CD4-positive, alpha-beta T cell treated with Interleukin-17A for 1 hour (primary cell): ENCODE results near the gene PPP1R9B.

Experiments used
- DNase-seq: peaks from one replicate; pipeline ENCODE4 v3.0.0-alpha.2; 2020

Gene PPP1R9B

DNA sequence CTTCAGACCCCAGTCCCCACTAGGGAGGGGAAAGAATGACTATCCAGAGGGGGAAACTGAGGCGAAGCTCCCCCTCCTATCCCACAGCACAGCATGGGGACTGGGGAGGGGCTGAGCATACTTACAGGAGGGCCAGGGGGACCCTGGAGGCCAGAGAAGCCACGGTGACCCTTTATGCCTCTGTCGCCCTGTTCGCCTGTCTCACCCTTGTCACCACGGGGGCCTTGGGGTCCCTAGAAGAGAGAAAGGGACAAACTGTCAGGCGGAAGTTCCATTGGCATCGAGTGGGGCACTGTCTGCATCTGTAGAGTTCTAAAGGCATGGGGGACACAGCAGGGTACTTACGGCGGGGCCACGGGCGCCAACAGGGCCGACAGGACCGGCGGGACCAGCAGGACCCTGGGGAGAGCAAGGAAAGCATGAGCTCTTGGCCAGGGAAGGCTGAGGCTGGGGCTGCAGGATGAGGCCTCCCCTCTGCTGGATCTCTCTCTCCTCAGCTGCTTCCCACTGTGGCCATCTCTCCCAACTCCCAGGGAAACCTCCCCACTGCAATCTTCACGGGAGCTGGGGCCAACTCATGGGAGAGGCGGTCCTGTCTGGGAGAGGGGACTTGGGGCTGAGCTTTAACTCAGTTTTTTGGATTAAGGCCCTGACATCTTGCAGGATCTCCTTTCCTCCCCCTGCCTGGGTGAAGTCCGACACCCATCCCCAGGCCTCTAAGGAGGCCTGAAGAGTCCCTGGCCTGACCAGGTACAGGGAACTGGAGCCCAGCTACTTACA, 37.5 kb upstream of the PPP1R9B start:
- no peak for DNase-seq

DNA sequence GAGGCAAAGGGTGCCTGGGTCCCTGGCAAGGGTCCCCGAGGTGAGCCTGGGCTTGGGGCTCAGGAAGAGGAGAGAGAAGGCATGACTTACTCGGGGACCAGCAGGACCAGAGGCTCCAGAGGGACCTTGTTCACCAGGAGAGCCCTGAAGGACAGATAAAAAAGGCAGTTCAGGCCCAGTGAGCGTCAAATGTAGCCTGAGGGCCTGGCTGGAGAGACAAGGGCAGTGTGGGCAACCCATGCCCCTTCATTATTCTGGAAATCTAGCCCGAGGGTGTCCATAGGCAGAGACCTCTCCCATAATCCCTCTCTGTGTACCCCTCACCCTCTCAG, 36.9 kb upstream of the PPP1R9B start:
- DNase-seq, result no peak

DNA sequence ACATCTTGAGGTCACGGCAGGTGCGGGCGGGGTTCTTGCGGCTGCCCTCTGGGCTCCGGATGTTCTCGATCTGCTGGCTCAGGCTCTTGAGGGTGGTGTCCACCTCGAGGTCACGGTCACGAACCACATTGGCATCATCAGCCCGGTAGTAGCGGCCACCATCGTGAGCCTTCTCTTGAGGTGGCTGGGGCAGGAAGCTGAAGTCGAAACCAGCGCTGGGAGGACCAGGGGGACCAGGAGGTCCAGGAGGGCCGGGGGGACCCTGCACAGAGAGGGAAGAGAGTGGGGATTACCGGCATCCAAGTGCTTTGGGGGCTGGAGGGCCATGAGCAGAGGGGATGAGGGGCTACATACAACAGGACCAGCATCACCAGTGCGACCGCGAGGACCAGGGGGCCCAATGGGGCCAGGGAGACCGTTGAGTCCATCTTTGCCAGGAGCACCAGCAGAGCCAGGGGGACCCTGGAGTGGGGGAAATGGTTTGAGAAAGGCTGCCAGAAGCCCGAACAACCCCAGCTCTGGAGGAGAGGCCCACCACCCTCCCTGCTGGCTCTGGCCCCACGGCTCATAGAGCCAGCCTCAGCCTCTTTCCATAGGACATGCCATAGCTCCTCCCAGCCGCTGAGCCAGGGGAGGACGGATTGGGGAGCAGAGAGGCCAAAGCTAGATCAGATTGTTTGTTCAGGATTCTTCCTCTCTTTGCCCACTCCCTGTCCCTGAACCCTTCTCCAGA, 36.4 kb upstream of the PPP1R9B start:
- no peak for DNase-seq

DNA sequence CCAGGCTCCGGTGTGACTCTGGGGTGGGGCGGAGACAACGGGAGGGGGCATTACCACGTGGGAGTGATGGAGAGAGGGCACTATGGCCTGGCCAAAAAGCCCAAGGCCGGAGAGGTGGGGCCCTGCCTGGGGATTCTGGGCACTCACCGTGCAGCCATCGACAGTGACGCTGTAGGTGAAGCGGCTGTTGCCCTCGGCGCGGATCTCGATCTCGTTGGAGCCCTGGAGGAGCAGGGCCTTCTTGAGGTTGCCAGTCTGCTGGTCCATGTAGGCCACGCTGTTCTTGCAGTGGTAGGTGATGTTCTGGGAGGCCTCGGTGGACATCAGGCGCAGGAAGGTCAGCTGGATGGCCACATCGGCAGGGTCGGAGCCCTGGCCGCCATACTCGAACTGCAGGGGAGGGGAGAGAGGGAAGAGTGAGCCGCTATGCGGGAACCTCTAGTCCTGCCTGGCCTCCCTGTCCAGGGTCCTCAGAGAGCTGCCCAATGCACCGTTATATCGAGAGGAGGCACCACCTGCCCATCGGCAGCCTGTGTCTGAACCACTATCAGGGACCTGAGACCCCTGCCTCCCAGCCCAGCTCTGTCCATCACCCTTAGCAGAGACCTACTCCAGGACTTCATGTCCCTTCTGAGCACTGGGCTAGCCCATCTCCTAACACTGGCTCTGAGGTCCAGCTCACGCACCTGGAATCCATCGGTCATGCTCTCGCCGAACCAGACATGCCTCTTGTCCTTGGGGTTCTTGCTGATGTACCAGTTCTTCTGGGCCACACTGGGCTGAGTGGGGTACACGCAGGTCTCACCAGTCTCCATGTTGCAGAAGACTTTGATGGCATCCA, 35.4 kb upstream of the PPP1R9B start:
- DNase-seq, result no peak

DNA sequence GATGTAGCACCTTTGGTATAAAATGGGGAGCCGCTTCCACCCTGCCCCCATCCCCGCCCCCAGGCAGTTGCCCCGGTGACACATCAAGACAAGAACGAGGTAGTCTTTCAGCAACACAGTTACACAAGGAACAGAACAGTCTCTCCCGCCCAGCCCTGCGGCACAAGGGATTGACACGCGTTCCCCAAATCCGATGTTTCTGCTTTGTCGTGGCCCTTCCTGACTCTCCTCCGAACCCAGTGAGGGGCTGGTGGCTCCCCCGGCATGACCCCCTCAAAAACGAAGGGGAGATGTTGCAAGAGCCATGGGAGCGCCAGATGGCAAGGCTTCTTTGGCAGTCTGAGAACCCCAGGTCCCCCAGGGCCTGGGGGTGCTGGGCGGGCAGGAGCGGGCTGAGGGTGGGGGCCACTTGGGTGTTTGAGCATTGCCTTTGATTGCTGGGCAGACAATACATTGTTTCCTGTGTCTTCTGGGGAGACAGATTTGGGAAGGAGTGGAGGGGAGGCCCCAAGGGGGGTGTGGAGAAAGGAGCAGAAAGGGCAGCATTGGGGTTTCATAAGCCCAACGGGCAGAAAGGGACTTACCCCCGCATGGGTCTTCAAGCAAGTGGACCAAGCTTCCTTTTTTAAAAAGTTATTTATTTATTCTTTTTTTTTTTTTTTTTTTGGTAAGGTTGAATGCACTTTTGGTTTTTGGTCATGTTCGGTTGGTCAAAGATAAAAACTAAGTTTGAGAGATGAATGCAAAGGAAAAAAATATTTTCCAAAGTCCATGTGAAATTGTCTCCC, 34.3 kb upstream of the PPP1R9B start:
- no peak for DNase-seq

DNA sequence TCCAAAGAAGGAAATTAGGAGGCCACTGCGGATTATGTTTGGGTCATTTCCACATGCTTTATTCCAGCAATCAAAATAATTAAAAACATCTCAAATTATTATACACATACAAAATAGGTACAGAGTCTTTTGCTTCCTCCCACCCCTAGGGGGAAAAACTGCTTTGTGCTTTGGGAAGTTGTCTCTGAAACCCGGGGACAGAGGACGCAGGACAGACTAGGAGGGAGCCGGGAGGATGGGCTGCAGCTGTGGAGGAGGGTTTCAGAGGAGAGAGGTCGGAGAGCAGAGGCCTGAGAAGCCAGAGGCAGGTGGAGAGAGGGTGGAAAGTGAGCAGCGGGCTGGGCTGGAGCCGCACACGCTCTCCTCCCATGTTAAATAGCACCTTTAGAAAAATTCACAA, 33.6 kb upstream of the PPP1R9B start:
- no peak for DNase-seq

DNA sequence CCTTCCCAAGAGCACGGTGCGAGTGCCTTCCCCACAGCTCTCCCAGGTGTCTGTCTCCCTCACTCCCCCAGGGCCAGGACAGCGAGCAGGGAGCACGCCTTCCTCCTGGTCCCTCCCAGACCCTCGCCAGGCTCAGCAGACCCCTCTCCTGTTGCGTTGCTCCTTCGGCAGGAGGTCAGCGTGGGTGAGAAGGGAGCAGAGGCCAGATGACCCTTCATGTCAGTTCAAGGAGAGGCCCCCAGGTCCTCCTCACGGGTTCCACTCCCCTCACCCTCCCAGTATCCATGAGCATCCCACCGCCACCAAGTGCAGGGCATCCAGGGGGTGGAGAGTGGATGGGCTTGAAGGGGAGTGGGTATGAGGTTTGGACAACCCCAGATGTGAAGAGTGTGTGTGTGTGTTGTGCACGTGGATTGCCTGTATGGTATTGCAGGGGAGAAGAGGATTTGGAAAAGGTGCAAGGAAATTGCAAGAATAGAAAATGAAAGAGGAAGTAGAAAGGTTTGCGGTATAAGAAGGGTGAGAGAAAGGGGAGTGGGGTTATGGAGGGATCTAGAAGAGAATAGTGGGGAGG, 33.0 kb upstream of the PPP1R9B start:
- no peak for DNase-seq

DNA sequence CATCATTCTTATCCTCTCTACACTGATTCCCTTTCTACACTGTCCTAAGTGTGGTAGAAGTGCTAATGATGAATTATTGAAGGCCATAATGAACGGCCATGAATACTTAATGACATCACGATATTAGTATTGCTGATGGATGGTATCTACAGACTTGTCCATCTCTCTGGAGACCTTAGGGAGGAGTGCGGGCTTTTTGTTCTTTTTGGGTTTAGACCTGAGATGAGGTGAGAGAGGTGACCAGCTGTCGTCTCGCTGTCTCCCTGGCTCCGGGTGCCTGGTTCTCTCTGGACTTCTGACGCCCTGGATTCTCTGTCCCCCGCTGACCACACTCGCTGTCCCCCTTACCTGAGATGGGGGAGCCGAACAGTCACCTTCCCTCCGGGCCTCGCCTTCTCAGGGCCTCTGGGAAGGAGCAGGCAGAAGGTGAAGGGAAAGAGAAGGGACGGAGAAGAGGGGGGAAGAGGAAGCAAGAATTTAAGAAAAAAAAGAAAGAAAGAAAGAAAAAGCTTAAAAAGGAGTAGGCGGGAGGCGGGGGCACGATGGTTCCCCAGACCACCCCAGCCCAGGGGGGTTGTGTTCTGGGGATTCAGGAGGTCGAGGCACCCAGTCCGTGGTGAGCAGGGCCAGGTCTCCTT, 32.4 kb upstream of the PPP1R9B start:
- no peak for DNase-seq

DNA sequence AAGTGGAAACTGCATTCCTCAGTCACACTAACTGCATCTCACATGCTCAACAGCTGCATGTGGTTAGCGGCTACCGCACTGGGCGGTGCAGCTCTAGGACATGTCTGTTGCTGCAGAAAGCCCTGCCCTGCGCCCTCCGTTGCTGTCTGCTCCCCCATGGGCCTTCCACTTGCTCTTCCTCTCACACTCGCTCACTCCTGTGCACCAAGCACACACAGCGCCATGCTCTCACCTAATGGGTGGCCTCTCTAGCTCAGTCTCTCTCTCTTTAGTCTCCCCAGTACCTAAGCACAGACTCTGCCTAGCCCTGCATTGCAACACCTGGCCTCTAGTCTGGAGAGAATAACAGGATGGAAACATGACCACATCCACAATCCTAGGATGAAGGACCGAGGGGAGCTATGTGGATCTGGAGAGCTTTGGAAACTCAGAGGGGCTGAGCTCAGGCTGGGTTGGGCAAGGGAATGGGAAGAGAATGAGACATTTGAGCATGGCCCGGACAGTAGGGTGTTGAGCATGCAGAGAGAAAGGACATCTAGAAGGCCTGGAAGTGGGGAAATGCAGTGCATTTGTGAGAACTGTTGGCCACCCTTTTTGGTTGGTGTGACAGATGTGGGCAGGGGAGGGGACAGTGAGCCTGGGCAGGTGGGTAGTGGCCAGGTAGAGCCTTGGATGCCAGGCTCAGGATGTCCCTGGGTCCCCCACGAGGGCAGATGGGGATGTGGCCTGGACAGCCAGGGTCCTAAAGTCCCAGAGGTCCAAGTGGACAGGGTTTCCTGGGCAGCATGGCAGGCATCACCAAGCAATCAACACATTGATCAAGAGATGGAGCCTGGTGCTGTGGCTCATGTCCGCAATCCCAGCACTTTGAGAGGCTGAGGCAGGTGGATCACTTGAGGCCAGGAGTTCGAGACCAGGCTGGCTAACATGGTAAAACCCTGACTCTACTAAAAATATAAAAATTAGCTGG, 31.4 kb upstream of the PPP1R9B start:
- DNase-seq, result no peak

DNA sequence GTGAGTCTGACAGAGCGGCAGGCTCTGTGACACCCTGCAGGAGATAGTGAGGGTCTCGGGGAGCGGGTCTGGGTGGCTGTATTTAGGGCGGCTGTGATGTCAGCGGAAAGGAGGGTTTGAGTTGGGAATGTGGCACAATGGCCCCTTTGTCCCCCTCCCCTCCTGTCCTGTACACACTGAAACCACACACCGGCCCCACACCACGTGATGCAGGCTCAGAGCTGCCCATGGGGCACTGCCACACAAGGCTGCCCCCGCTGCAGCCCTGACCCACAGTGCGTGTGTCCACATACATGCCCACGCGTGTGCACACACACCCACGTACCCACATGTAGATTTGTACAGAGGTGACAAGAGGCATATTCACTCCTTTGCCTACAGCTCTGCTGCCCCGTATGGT, 30.7 kb upstream of the PPP1R9B start:
- DNase-seq, result no peak

DNA sequence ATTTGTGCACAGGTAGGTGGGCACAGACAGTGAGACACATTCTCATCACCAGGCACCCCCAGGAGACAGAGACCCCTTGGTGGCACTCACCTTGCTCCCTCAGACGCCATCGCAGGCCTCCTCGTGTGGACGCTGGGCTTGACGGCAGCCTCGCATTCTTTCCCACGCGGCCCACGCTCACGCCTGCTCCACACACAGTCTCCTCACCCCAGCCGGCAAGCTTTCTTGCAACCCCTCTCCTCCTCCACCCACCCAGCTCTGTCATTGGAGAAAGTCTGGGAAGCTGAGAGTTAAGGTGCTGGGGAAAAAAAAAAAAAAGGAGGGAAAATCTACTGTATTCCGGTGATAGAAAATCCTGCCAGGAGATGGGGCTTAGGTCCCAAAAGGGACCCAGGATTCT, 30.1 kb upstream of the PPP1R9B start:
- no peak for DNase-seq

DNA sequence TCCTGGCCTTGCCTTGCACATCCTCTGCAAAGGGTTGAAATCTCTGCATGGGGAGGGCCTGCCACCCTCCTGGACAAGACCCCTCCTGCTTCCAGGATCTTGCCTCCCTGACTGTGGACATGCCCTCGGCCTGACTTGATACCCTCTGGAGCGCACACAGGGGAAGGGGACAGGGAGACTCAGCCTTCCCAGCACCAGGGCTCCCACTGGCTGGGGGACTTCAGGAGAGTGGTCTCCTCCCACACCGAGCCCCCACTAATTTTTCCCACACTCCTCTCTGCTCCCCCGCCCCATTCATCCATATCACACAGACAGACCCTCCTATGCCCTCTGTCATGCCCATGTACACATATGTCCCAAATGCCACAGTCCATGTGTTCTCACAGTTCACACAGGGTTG, 29.6 kb upstream of the PPP1R9B start:
- DNase-seq, result no peak

DNA sequence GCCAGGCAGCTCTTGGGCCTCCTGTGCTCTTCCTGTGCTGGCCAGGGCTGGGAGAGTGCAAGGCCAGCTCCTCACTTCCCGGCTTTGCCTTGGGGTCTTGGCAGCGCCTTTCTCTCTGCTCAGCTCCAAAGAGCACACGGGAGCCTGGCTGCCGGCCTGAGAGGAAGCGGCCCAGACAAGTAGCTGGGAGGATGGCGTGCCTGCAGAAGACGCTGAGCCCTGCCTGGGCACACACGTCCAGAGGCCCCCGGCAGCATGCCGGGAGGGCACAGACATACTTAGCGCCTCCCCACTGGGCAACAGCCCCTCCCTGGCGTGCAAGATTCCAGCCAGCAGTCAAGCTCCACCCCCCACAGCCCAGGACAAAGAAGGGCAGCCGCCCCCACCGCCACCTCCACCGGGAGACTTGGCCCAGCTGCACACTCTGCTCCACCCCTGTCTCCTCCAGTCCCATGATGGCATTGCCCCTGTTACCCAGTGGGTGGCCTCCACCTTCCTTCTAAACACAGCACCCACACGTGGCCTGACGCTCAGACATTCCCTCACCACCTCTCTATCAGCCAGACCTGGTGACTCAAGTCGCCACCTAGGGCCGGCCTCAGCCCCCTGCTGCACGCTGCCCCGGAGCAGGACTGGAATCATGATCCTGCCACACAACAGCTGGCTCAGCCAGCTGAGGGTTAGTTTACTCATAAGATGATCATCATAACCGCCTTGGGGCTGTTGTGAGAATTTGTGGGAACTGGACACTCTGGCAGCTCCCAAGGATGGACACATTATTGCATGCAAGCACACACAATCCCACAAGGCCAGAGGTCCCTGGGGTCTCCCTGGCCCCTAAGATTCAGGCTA, 27.7 kb upstream of the PPP1R9B start:
- DNase-seq, result peak; percentile 62

DNA sequence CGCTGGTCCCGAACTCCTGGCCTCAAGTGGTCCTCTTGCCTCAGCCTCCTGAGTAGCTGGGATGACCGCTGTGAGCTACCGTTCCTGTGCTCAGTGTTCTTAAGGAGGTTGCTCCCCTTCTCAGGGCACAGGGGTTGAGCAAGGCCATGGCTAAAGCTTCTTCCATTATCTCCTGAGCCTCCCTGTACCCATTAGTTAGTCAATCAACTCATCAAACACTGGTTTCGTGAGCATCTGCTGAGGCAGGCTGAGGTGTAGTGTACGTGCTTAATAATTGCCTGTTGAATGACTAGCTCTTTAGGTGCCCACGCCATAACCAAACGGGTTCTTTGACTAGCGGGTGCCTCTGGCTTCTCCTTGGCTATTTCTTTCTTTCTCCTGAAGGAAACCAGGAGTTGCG, 27.0 kb upstream of the PPP1R9B start:
- DNase-seq, result no peak

DNA sequence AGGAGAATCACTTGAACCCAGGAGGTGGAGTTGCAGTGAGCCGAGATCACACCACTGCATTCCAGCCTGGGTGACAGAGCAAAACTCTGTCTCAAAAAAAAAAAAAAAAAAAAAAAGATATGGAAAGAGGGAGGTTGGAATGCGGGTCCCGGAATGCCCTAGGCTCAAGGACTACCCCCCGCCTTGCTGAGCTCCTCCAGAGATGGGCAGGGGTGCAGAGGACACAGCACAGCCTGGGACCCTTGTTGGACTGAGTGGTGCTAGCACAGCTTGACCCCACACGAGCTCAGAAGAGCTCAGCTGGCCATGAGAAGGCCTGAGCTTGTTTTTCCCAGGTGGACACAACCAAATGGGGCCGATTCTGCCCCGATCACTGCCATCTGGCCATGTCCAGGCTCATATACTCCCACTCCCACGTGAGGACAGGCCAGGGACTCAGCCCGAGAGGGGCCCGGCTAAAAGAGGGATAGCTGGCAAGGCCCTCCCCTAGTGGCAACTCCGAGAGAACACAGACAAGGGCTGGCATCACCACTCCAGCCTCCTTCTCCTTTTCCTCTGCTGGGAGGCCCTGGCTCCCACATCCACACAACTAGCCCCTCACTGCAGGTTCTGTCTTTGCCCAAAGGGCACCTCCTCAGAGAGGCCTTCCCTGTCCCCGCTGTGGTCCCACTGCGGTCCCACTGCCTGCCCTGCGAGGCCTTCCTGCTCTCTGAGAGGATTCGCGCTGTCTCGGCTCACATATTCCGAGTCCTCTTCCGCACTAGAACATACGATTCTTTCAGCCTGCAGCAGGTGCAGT, 26.3 kb upstream of the PPP1R9B start:
- no peak for DNase-seq

DNA sequence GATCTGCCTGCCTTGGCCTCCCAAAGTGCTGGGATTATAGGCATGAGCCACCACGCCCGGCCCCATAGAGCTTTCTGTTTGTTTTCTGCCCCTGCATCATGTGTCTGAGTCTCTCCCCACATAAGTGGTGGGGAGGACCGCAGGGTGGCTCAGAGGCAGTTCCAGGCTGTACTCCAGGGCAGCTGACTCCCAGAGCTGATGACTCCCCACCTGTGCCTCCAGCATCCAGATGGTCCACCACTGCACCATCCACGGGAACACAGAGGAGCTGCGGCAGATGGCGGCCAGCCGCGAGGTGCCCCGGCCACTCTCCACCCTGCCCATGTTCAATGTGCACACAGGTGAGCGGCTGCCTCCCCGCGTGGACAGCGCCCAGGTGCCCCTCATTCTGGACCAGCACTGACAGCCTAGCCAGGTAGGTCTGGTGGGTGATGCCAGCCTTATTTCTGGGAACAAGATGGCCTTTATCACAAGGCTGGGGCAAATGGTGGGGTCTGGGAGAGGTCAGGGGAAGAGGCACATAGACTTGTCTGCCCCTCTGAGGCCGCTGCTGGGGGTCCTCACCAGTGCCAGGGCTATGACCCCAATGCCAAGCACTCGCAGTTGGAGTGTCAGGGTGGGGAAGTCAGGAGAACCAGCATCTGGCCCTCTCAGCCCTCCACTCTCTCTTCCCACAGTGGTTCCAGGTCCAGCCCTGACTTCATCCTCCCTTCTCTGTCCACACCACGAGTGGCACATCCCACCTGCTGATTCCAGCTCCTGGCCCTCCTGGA, 24.7 kb upstream of the PPP1R9B start:
- no peak for DNase-seq

DNA sequence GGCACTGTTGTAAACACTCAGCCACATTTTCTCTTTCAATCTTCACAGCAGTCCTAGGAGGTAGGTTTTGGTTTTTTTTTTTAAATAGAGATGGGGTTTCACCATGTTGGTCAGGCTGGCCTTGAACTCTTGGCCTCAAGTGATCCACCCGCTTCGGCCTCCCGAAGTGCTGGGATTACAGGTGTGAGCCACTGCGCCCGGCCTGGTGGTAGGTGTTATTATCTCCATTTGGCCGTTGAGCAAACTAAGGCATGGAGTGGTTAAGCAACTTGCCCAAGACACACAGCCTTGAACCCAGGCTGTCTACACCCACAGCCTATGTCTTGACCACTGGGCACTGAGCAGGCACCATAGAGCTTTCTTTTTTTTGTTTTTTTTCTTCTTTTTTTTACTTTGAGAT, 24.0 kb upstream of the PPP1R9B start:
- no peak for DNase-seq

DNA sequence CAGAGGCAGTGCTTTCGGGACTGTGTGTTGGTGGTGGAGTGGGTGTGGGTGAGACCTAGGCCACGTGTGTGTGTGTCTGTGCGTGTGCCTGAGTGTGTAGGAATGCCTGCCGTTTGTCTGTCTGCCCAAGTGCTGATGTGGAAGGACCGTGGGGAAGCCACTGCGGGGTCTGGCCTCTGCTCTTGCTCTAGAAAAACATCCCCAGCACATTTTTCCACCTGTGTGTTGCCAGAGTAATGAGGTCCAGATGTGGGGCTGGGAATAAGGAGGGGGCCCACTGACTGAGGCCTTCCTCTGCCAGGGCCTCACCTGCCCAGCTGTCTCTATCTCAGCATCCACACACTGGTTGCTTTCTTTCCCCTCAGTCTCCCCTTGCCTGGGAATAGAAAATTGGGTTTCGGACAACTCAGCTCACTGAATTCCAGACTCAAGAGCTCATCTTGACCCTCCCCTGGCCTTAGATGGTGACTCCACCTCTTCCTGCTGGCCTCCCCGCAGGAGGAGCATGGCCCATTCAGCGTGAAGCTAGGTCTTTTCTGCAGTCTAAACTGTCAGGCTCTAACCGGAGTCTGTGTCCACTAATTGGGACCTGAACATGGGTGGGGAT, 23.0 kb upstream of the PPP1R9B start:
- no peak for DNase-seq
